GM23338 (cell line): ENCODE measurements around the gene RNF121. TPM values are rescaled to one million over a fixed set of nuclear protein-coding genes. Genes with fewer than 3 reads are reported as not detected.

Experiments
- CREB1 ChIP-seq: fragments of 250-450 bp; sonication (Bioruptor Pico); IDR thresholded peaks from 2 replicates; pipeline ENCODE4 v1.5.0; 2020; ENCODE audit warnings: low read depth, mild to moderate bottlenecking, moderate library complexity
- ETS1 ChIP-seq: IDR thresholded peaks from 2 replicates; pipeline ENCODE4 v1.6.1; 2016; ENCODE audit warnings: antibody characterized with exemption
- EZH2 ChIP-seq: fragments of 200-600 bp; sonication (generic); IDR thresholded peaks from one replicate; pipeline ENCODE4 v1.8.0; 2017; ENCODE audit warnings: antibody characterized with exemption, mild to moderate bottlenecking, low read depth; ENCODE audit not compliant: unreplicated experiment
- EZH2phosphoT487 ChIP-seq: fragments of 200-600 bp; sonication (generic); IDR thresholded peaks from one replicate; pipeline ENCODE4 v1.8.1; 2018; ENCODE audit warnings: antibody characterized with exemption; ENCODE audit not compliant: unreplicated experiment
- JUNB ChIP-seq: IDR thresholded peaks from one replicate; pipeline ENCODE4 v1.6.1; 2016; ENCODE audit warnings: antibody characterized with exemption; ENCODE audit not compliant: unreplicated experiment
- NANOG ChIP-seq: IDR thresholded peaks from 2 replicates; pipeline ENCODE4 v1.6.1; 2016; ENCODE audit warnings: antibody characterized with exemption, borderline replicate concordance
- POLR2AphosphoS5 ChIP-seq: IDR thresholded peaks from 2 replicates; pipeline ENCODE4 v1.6.1; 2016; ENCODE audit warnings: antibody characterized with exemption, low read depth
- STAT1 ChIP-seq: IDR thresholded peaks from one replicate; pipeline ENCODE4 v1.6.1; 2016; ENCODE audit warnings: antibody characterized with exemption; ENCODE audit not compliant: unreplicated experiment
- ZNF114 ChIP-seq: fragments of 250-450 bp; sonication (Bioruptor Pico); IDR thresholded peaks from 2 replicates; pipeline ENCODE4 v1.5.0; 2020; ENCODE audit warnings: mild to moderate bottlenecking, moderate library complexity
- ZNF331 ChIP-seq: fragments of 250-450 bp; sonication (Bioruptor Pico); IDR thresholded peaks from 2 replicates; pipeline ENCODE4 v1.5.0; 2020; ENCODE audit warnings: low read depth, mild to moderate bottlenecking, moderate library complexity
- polyA plus RNA-seq: library from polyadenylated mRNA; unstranded; fragments of >200 nt; fragmentation: Nextera tagmentation; extraction: Ambion mirVana; gene quantifications from 2 replicates; pipeline ENCODE4 v1.2.1, GENCODE V29; 2016
- total RNA-seq: library from RNA; depleted of rRNA; stranded (reverse); fragments of >200 nt; shearing (Covaris generic); gene quantifications from 2 replicates; pipeline ENCODE4 v1.2.3, GENCODE V29; 2014
- TF ChIP-seq, protein P1 (sequence below): IDR thresholded peaks from one replicate; pipeline ENCODE4 v1.6.1; 2018; ENCODE audit warnings: antibody characterized with exemption; ENCODE audit not compliant: unreplicated experiment
- TF ChIP-seq, protein P2 (sequence below), 2 experiments: fragments of 200-600 bp in 1 of 2; sonication (generic) in 1 of 2; conservative IDR thresholded peaks; 2 replicates each; pipeline versions ENCODE4 v1.5.1 to v1.6.1; 2016 to 2017; ENCODE audit warnings: antibody characterized with exemption in 2 of 2, low read depth in 2 of 2, mild to moderate bottlenecking in 2 of 2, moderate library complexity in 1 of 2

Gene RNF121
- total and polyA plus RNA-seq, 2 experiments from 2014 or later: 7.8 to 37.7 TPM

- TF ChIP-seq NANOG (no peak), STAT1 (no peak), JUNB (no peak), ZNF331 (CRISPR knock-in tag) (no peak), CREB1 (CRISPR knock-in tag) (no peak), EZH2phosphoT487 (no peak), EZH2 (no peak), ETS1 (no peak), POLR2AphosphoS5 (no peak), ZNF114 (CRISPR knock-in tag) (no peak)
- TF ChIP-seq, protein P1, sequence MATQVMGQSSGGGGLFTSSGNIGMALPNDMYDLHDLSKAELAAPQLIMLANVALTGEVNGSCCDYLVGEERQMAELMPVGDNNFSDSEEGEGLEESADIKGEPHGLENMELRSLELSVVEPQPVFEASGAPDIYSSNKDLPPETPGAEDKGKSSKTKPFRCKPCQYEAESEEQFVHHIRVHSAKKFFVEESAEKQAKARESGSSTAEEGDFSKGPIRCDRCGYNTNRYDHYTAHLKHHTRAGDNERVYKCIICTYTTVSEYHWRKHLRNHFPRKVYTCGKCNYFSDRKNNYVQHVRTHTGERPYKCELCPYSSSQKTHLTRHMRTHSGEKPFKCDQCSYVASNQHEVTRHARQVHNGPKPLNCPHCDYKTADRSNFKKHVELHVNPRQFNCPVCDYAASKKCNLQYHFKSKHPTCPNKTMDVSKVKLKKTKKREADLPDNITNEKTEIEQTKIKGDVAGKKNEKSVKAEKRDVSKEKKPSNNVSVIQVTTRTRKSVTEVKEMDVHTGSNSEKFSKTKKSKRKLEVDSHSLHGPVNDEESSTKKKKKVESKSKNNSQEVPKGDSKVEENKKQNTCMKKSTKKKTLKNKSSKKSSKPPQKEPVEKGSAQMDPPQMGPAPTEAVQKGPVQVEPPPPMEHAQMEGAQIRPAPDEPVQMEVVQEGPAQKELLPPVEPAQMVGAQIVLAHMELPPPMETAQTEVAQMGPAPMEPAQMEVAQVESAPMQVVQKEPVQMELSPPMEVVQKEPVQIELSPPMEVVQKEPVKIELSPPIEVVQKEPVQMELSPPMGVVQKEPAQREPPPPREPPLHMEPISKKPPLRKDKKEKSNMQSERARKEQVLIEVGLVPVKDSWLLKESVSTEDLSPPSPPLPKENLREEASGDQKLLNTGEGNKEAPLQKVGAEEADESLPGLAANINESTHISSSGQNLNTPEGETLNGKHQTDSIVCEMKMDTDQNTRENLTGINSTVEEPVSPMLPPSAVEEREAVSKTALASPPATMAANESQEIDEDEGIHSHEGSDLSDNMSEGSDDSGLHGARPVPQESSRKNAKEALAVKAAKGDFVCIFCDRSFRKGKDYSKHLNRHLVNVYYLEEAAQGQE: no peak
- TF ChIP-seq, protein P2, sequence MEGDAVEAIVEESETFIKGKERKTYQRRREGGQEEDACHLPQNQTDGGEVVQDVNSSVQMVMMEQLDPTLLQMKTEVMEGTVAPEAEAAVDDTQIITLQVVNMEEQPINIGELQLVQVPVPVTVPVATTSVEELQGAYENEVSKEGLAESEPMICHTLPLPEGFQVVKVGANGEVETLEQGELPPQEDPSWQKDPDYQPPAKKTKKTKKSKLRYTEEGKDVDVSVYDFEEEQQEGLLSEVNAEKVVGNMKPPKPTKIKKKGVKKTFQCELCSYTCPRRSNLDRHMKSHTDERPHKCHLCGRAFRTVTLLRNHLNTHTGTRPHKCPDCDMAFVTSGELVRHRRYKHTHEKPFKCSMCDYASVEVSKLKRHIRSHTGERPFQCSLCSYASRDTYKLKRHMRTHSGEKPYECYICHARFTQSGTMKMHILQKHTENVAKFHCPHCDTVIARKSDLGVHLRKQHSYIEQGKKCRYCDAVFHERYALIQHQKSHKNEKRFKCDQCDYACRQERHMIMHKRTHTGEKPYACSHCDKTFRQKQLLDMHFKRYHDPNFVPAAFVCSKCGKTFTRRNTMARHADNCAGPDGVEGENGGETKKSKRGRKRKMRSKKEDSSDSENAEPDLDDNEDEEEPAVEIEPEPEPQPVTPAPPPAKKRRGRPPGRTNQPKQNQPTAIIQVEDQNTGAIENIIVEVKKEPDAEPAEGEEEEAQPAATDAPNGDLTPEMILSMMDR (conservative IDR thresholded peaks at IDR 0.05; ENCODE audit: low read depth in 2 of 2): no peak
Observed at GRCh38 chr11:72013765-72014711, 85.2 kb downstream of the RNF121 start (continued).
